GM23338 (cell line): ENCODE data around the gene MAPRE2. TPM values are rescaled to one million over a fixed set of nuclear protein-coding genes. Genes with fewer than 3 reads are reported as not detected.

Source experiments
- ATAC-seq: fragments of 200-7000 bp; cut with Tn5 transposase; 3 replicates; pipeline ENCODE4 v1.9.1; 2020
- DNase-seq: peaks from one replicate; pipeline ENCODE4 v3.0.0-alpha.2; 2015; ENCODE audit warnings: low spot score
- H2AFZ ChIP-seq: fragments of 200-600 bp; sonication (generic); 2 replicates; pipeline ENCODE4 v1.8.0; 2016; ENCODE audit warnings: antibody characterized with exemption, mild to moderate bottlenecking, moderate library complexity
- H3F3A ChIP-seq: fragments of 200-600 bp; sonication (generic); replicated peaks from 2 replicates; pipeline ENCODE4 v1.8.0; 2017; ENCODE audit warnings: antibody characterized with exemption, mixed run types, low read depth
- H3K27ac ChIP-seq: fragments of 200-600 bp; sonication (generic); 2 replicates; pipeline ENCODE4 v1.6.1; 2016; ENCODE audit warnings: low read depth
- H3K27me3 ChIP-seq: fragments of 200-600 bp; sonication (generic); 2 replicates; pipeline ENCODE4 v1.8.0; 2016; ENCODE audit warnings: mild to moderate bottlenecking, mixed run types, moderate library complexity; ENCODE audit not compliant: insufficient read depth
- H3K36me3 ChIP-seq: fragments of 200-600 bp; sonication (generic); 2 replicates; pipeline ENCODE4 v1.8.0; 2016; ENCODE audit warnings: mild to moderate bottlenecking; ENCODE audit not compliant: insufficient read depth
- H3K4me1 ChIP-seq: fragments of 200-600 bp; sonication (generic); 2 replicates; pipeline ENCODE4 v1.8.0; 2016; ENCODE audit warnings: mild to moderate bottlenecking, moderate library complexity; ENCODE audit not compliant: insufficient read depth
- H3K4me2 ChIP-seq: fragments of 200-600 bp; sonication (generic); 2 replicates; pipeline ENCODE4 v1.7.1; 2017; ENCODE audit warnings: mixed run types
- H3K4me3 ChIP-seq: fragments of 200-600 bp; sonication (generic); 2 replicates; pipeline ENCODE4 v1.6.1; 2016; ENCODE audit warnings: mixed run types
- H3K79me2 ChIP-seq: fragments of 200-600 bp; sonication (generic); replicated peaks from 2 replicates; pipeline ENCODE4 v1.8.0; 2017; ENCODE audit warnings: mild to moderate bottlenecking; ENCODE audit not compliant: insufficient read depth
- H3K9me2 ChIP-seq: fragments of 200-600 bp; sonication (generic); 2 replicates; pipeline ENCODE4 v1.8.0; 2017; ENCODE audit not compliant: insufficient read depth
- H4K20me1 ChIP-seq: fragments of 200-600 bp; sonication (generic); replicated peaks from 2 replicates; pipeline ENCODE4 v1.8.0; 2017; ENCODE audit warnings: mild to moderate bottlenecking; ENCODE audit not compliant: insufficient read depth
- H3K27ac Mint-ChIP-seq: 2 replicates; pipeline ENCODE4 v1.8.0; 2020; ENCODE audit warnings: inconsistent platforms, mild to moderate bottlenecking, moderate library complexity, mixed read lengths
- H3K27me3 Mint-ChIP-seq: 3 replicates; pipeline ENCODE4 v1.8.0; 2022; ENCODE audit warnings: low read depth, mild to moderate bottlenecking, moderate library complexity, mixed read lengths, inconsistent platforms; ENCODE audit not compliant: insufficient read depth, poor library complexity
- H3K36me3 Mint-ChIP-seq: 3 replicates; pipeline ENCODE4 v1.8.0; 2021; ENCODE audit warnings: low read depth, mild to moderate bottlenecking, inconsistent platforms, moderate library complexity, mixed read lengths
- H3K4me1 Mint-ChIP-seq: 3 replicates; pipeline ENCODE4 v1.8.0; 2020; ENCODE audit warnings: mild to moderate bottlenecking, inconsistent platforms, mixed read lengths
- H3K4me3 Mint-ChIP-seq: 3 replicates; pipeline ENCODE4 v1.8.0; 2021; ENCODE audit warnings: moderate library complexity, mild to moderate bottlenecking, inconsistent platforms, mixed read lengths
- H3K9me3 Mint-ChIP-seq: 3 replicates; pipeline ENCODE4 v1.8.0; 2020; ENCODE audit warnings: moderate library complexity, mild to moderate bottlenecking, inconsistent platforms, mixed read lengths
- CREB1 ChIP-seq: fragments of 250-450 bp; sonication (Bioruptor Pico); IDR thresholded peaks from 2 replicates; pipeline ENCODE4 v1.5.0; 2020; ENCODE audit warnings: low read depth, mild to moderate bottlenecking, moderate library complexity
- EZH2 ChIP-seq: fragments of 200-600 bp; sonication (generic); IDR thresholded peaks from one replicate; pipeline ENCODE4 v1.8.0; 2017; ENCODE audit warnings: antibody characterized with exemption, mild to moderate bottlenecking, low read depth; ENCODE audit not compliant: unreplicated experiment
- EZH2phosphoT487 ChIP-seq: fragments of 200-600 bp; sonication (generic); IDR thresholded peaks from one replicate; pipeline ENCODE4 v1.8.1; 2018; ENCODE audit warnings: antibody characterized with exemption; ENCODE audit not compliant: unreplicated experiment
- JUNB ChIP-seq: IDR thresholded peaks from one replicate; pipeline ENCODE4 v1.6.1; 2016; ENCODE audit warnings: antibody characterized with exemption; ENCODE audit not compliant: unreplicated experiment
- NANOG ChIP-seq: IDR thresholded peaks from 2 replicates; pipeline ENCODE4 v1.6.1; 2016; ENCODE audit warnings: antibody characterized with exemption, borderline replicate concordance
- ZNF114 ChIP-seq: fragments of 250-450 bp; sonication (Bioruptor Pico); IDR thresholded peaks from 2 replicates; pipeline ENCODE4 v1.5.0; 2020; ENCODE audit warnings: mild to moderate bottlenecking, moderate library complexity
- ZNF331 ChIP-seq: fragments of 250-450 bp; sonication (Bioruptor Pico); IDR thresholded peaks from 2 replicates; pipeline ENCODE4 v1.5.0; 2020; ENCODE audit warnings: low read depth, mild to moderate bottlenecking, moderate library complexity
- polyA plus RNA-seq: library from polyadenylated mRNA; unstranded; fragments of >200 nt; fragmentation: Nextera tagmentation; extraction: Ambion mirVana; gene quantifications from 2 replicates; pipeline ENCODE4 v1.2.1, GENCODE V29; 2016
- total RNA-seq: library from RNA; depleted of rRNA; stranded (reverse); fragments of >200 nt; shearing (Covaris generic); gene quantifications from 2 replicates; pipeline ENCODE4 v1.2.3, GENCODE V29; 2014
- TF ChIP-seq, protein P1 (sequence below): IDR thresholded peaks from 2 replicates; pipeline ENCODE4 v1.6.1; 2016; ENCODE audit warnings: antibody characterized with exemption
- TF ChIP-seq, protein P2 (sequence below), 2 experiments: fragments of 200-600 bp in 1 of 2; sonication (generic) in 1 of 2; conservative IDR thresholded peaks; 2 replicates each; pipeline versions ENCODE4 v1.5.1 to v1.6.1; 2016 to 2017; ENCODE audit warnings: antibody characterized with exemption in 2 of 2, low read depth in 2 of 2, mild to moderate bottlenecking in 2 of 2, moderate library complexity in 1 of 2
- TF ChIP-seq, protein P3 (sequence below): fragments of 250-450 bp; sonication (Bioruptor Pico); IDR thresholded peaks from 2 replicates; pipeline ENCODE4 v1.5.0; 2020; ENCODE audit warnings: mild to moderate bottlenecking, moderate library complexity
- TF ChIP-seq, protein P4 (sequence below): IDR thresholded peaks from one replicate; pipeline ENCODE4 v1.6.1; 2018; ENCODE audit warnings: antibody characterized with exemption; ENCODE audit not compliant: unreplicated experiment

Gene MAPRE2
- total and polyA plus RNA-seq, 2 experiments from 2014 or later: 17.8 to 40.4 TPM

DNA sequence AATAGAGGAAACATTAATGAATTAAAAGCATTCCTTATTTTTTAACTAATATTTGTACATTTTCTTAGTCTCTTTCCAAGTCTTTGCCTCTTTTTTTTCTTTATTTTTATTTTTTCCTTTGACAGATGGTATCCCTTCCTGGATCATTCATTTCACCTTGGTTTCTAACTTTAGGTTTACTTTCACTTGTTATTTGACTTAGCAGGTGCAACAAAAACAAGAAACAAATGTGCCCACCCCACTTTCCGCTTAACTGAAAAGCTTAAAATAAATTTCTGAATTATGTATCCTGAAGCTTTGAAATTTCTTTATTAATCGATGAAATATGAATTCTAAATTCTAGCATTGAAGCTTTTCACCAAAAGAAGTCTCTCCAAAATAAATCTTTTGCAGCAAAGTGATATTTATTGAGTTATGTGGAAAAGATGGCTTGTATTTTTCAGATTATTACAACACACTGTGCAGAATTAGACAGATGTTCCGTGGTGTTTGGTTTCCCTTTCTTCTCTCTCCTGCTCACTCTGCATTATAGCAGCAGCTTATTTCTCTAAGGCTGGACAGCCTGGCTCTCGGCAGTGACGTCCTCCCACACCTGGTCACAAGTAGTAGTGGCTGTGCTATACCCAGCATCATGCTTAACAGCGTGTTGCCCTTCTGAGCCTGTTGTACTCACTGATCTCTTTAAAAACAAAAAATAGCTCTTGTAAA, 100.5 kb downstream of the MAPRE2 start:
- Histone ChIP-seq H3K27ac (no peak overlapping the region), H3K9me2 (no peaks in the 10 kb centered on the region), H3F3A (no peaks in the 10 kb centered on the region), H3K4me2 (no peak overlapping the region), H2AFZ (no peak overlapping the region), H4K20me1 (no peaks in the 10 kb centered on the region), H3K4me3 (no peak overlapping the region), H3K36me3 (no peaks in the 10 kb centered on the region), H3K27me3 (no peaks in the 10 kb centered on the region), H3K79me2 (no peaks in the 10 kb centered on the region), H3K4me1 (peaks cover 8% of the 10 kb centered on the region; the same call in 1 of the 2 replicates)
- Mint-ChIP-seq H3K27me3 (peaks cover 3% of the 10 kb centered on the region), H3K4me1 (peaks cover 19% of the 10 kb centered on the region), H3K9me3 (no peaks in the 10 kb centered on the region), H3K4me3 (no peak overlapping the region), H3K27ac (no peak overlapping the region), H3K36me3 (peaks cover 14% of the 10 kb centered on the region)
- DNase-seq (no peak), ATAC-seq (no peak)
- no peak for TF ChIP-seq CREB1 (CRISPR knock-in tag)
- TF ChIP-seq, protein P1, sequence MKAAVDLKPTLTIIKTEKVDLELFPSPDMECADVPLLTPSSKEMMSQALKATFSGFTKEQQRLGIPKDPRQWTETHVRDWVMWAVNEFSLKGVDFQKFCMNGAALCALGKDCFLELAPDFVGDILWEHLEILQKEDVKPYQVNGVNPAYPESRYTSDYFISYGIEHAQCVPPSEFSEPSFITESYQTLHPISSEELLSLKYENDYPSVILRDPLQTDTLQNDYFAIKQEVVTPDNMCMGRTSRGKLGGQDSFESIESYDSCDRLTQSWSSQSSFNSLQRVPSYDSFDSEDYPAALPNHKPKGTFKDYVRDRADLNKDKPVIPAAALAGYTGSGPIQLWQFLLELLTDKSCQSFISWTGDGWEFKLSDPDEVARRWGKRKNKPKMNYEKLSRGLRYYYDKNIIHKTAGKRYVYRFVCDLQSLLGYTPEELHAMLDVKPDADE: no peak
- no peak for TF ChIP-seq JUNB
- no peak for TF ChIP-seq EZH2phosphoT487
- TF ChIP-seq, protein P2, sequence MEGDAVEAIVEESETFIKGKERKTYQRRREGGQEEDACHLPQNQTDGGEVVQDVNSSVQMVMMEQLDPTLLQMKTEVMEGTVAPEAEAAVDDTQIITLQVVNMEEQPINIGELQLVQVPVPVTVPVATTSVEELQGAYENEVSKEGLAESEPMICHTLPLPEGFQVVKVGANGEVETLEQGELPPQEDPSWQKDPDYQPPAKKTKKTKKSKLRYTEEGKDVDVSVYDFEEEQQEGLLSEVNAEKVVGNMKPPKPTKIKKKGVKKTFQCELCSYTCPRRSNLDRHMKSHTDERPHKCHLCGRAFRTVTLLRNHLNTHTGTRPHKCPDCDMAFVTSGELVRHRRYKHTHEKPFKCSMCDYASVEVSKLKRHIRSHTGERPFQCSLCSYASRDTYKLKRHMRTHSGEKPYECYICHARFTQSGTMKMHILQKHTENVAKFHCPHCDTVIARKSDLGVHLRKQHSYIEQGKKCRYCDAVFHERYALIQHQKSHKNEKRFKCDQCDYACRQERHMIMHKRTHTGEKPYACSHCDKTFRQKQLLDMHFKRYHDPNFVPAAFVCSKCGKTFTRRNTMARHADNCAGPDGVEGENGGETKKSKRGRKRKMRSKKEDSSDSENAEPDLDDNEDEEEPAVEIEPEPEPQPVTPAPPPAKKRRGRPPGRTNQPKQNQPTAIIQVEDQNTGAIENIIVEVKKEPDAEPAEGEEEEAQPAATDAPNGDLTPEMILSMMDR (conservative IDR thresholded peaks at IDR 0.05; ENCODE audit: low read depth in 2 of 2): no peak
- TF ChIP-seq, protein P3, sequence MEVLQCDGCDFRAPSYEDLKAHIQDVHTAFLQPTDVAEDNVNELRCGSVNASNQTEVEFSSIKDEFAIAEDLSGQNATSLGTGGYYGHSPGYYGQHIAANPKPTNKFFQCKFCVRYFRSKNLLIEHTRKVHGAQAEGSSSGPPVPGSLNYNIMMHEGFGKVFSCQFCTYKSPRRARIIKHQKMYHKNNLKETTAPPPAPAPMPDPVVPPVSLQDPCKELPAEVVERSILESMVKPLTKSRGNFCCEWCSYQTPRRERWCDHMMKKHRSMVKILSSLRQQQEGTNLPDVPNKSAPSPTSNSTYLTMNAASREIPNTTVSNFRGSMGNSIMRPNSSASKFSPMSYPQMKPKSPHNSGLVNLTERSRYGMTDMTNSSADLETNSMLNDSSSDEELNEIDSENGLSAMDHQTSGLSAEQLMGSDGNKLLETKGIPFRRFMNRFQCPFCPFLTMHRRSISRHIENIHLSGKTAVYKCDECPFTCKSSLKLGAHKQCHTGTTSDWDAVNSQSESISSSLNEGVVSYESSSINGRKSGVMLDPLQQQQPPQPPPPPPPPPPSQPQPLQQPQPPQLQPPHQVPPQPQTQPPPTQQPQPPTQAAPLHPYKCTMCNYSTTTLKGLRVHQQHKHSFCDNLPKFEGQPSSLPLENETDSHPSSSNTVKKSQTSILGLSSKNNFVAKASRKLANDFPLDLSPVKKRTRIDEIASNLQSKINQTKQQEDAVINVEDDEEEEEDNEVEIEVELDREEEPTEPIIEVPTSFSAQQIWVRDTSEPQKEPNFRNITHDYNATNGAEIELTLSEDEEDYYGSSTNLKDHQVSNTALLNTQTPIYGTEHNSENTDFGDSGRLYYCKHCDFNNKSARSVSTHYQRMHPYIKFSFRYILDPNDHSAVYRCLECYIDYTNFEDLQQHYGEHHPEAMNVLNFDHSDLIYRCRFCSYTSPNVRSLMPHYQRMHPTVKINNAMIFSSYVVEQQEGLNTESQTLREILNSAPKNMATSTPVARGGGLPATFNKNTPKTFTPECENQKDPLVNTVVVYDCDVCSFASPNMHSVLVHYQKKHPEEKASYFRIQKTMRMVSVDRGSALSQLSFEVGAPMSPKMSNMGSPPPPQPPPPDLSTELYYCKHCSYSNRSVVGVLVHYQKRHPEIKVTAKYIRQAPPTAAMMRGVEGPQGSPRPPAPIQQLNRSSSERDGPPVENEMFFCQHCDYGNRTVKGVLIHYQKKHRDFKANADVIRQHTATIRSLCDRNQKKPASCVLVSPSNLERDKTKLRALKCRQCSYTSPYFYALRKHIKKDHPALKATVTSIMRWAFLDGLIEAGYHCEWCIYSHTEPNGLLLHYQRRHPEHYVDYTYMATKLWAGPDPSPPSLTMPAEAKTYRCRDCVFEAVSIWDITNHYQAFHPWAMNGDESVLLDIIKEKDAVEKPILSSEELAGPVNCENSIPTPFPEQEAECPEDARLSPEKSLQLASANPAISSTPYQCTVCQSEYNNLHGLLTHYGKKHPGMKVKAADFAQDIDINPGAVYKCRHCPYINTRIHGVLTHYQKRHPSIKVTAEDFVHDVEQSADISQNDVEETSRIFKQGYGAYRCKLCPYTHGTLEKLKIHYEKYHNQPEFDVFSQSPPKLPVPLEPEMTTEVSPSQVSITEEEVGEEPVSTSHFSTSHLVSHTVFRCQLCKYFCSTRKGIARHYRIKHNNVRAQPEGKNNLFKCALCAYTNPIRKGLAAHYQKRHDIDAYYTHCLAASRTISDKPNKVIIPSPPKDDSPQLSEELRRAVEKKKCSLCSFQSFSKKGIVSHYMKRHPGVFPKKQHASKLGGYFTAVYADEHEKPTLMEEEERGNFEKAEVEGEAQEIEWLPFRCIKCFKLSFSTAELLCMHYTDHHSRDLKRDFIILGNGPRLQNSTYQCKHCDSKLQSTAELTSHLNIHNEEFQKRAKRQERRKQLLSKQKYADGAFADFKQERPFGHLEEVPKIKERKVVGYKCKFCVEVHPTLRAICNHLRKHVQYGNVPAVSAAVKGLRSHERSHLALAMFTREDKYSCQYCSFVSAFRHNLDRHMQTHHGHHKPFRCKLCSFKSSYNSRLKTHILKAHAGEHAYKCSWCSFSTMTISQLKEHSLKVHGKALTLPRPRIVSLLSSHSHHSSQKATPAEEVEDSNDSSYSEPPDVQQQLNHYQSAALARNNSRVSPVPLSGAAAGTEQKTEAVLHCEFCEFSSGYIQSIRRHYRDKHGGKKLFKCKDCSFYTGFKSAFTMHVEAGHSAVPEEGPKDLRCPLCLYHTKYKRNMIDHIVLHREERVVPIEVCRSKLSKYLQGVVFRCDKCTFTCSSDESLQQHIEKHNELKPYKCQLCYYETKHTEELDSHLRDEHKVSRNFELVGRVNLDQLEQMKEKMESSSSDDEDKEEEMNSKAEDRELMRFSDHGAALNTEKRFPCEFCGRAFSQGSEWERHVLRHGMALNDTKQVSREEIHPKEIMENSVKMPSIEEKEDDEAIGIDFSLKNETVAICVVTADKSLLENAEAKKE (CRISPR knock-in tag): no peak
- no peak for TF ChIP-seq NANOG
- TF ChIP-seq ZNF114: no peak
- no peak for TF ChIP-seq ZNF331 (CRISPR knock-in tag)
- TF ChIP-seq, protein P4, sequence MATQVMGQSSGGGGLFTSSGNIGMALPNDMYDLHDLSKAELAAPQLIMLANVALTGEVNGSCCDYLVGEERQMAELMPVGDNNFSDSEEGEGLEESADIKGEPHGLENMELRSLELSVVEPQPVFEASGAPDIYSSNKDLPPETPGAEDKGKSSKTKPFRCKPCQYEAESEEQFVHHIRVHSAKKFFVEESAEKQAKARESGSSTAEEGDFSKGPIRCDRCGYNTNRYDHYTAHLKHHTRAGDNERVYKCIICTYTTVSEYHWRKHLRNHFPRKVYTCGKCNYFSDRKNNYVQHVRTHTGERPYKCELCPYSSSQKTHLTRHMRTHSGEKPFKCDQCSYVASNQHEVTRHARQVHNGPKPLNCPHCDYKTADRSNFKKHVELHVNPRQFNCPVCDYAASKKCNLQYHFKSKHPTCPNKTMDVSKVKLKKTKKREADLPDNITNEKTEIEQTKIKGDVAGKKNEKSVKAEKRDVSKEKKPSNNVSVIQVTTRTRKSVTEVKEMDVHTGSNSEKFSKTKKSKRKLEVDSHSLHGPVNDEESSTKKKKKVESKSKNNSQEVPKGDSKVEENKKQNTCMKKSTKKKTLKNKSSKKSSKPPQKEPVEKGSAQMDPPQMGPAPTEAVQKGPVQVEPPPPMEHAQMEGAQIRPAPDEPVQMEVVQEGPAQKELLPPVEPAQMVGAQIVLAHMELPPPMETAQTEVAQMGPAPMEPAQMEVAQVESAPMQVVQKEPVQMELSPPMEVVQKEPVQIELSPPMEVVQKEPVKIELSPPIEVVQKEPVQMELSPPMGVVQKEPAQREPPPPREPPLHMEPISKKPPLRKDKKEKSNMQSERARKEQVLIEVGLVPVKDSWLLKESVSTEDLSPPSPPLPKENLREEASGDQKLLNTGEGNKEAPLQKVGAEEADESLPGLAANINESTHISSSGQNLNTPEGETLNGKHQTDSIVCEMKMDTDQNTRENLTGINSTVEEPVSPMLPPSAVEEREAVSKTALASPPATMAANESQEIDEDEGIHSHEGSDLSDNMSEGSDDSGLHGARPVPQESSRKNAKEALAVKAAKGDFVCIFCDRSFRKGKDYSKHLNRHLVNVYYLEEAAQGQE: no peak
- no peak for TF ChIP-seq EZH2
